SK-N-SH (cell line): ENCODE measurements around the gene TOM1L1. TPM values are rescaled to one million over a fixed set of nuclear protein-coding genes. Genes with fewer than 3 reads are reported as not detected.

Experiments used
- CTCF ChIA-PET: fragments of 300-600, 350-600 bp; formaldehyde crosslinking; extraction: SDS; loops from one replicate; lab custom pipeline; 2021; lab: Yijun Ruan, JAX
- POLR2A ChIA-PET: fragments of 350-600 bp; sonication (Branson Sonifier 250); formaldehyde crosslinking; extraction: SDS; loops from one replicate; lab custom pipeline; 2020; ENCODE audit warnings: antibody characterized with exemption, inconsistent platforms; lab: Yijun Ruan, JAX
- DNase-seq: peaks from one replicate; pipeline ENCODE4 v3.0.0; 2012
- H2AFZ ChIP-seq: fragments of 200-600 bp; sonication (generic); 2 replicates; pipeline ENCODE4 v1.8.1; 2016; ENCODE audit warnings: antibody characterized with exemption, mild to moderate bottlenecking, low read depth
- H3F3A ChIP-seq: fragments of 200-600 bp; sonication (generic); replicated peaks from 2 replicates; pipeline ENCODE3; 2016; ENCODE audit warnings: antibody characterized with exemption, mild to moderate bottlenecking; ENCODE audit not compliant: insufficient read depth
- H3K27ac ChIP-seq, 2 experiments: fragments of 200-500 bp in 1 of 2; fragments of 200-600 bp in 1 of 2; sonication (Bioruptor generic) in 1 of 2; sonication (generic), shearing (Covaris generic) in 1 of 2; 2 replicates each; pipeline versions ENCODE4 v1.5.1 to v1.6.1; 2014 to 2016; ENCODE audit warnings: low read depth in 2 of 2, inconsistent platforms in 1 of 2, low read length in 1 of 2, mild to moderate bottlenecking in 1 of 2, mixed read lengths in 1 of 2
- H3K27me3 ChIP-seq: fragments of 200-600 bp; sonication (generic), shearing (Covaris generic); 2 replicates; pipeline ENCODE4 v1.6.1; 2016; ENCODE audit warnings: mixed run types; ENCODE audit not compliant: insufficient read depth
- H3K36me3 ChIP-seq, 2 experiments: fragments of 200-500 bp in 1 of 2; fragments of 200-600 bp in 1 of 2; sonication (Bioruptor generic) in 1 of 2; sonication (generic) in 1 of 2; replicated peaks in 1 of 2; 2 replicates each; pipeline versions ENCODE3 to v1.5.1; 2014 to 2016; ENCODE audit warnings: low read length in 1 of 2, mild to moderate bottlenecking in 1 of 2; ENCODE audit not compliant: insufficient read depth in 2 of 2, control insufficient read depth in 1 of 2
- H3K4me1 ChIP-seq, 2 experiments: fragments of 200-500 bp in 1 of 2; fragments of 200-600 bp in 1 of 2; sonication (Bioruptor generic) in 1 of 2; sonication (generic), shearing (Covaris generic) in 1 of 2; 2 replicates each; pipeline versions ENCODE4 v1.5.1 to v1.6.1; 2014 to 2016; ENCODE audit warnings: low read depth in 1 of 2, low read length in 1 of 2, mixed run types in 1 of 2; ENCODE audit not compliant: insufficient read depth in 2 of 2, control insufficient read depth in 1 of 2
- H3K4me2 ChIP-seq: fragments of 200-600 bp; sonication (generic), shearing (Covaris generic); 2 replicates; pipeline ENCODE4 v1.6.1; 2017; ENCODE audit warnings: mixed run types
- H3K4me3 ChIP-seq, 2 experiments: fragments of 200-500 bp in 1 of 2; fragments of 200-600 bp in 1 of 2; sonication (Bioruptor generic) in 1 of 2; sonication (generic), shearing (Covaris generic) in 1 of 2; 2 replicates each; pipeline versions ENCODE4 v1.5.1 to v1.8.1; 2014 to 2016; ENCODE audit warnings: low read depth in 2 of 2, inconsistent platforms in 1 of 2, low read length in 1 of 2, mild to moderate bottlenecking in 1 of 2, mixed read lengths in 1 of 2, moderate library complexity in 1 of 2
- H3K79me2 ChIP-seq: fragments of 200-600 bp; sonication (generic); 2 replicates; pipeline ENCODE4 v1.8.1; 2017; ENCODE audit warnings: mild to moderate bottlenecking; ENCODE audit not compliant: insufficient read depth
- H3K9ac ChIP-seq: fragments of 200-600 bp; sonication (generic); 2 replicates; pipeline ENCODE4 v1.6.1; 2017; ENCODE audit warnings: mixed run types
- H3K9me2 ChIP-seq: fragments of 200-600 bp; sonication (generic); 2 replicates; pipeline ENCODE4 v1.6.1; 2017; ENCODE audit warnings: mixed run types
- H3K9me3 ChIP-seq: fragments of 200-600 bp; sonication (generic); 2 replicates; pipeline ENCODE4 v1.6.1; 2017; ENCODE audit warnings: mixed run types, mild to moderate bottlenecking, moderate library complexity
- H4K20me1 ChIP-seq: fragments of 200-600 bp; sonication (generic); 2 replicates; pipeline ENCODE4 v1.6.1; 2017; ENCODE audit warnings: mild to moderate bottlenecking, mixed run types; ENCODE audit not compliant: insufficient read depth
- ELF1 ChIP-seq: IDR thresholded peaks from 2 replicates; pipeline ENCODE4 v1.4.0; 2012
- FOSL2 ChIP-seq: IDR thresholded peaks from 2 replicates; pipeline ENCODE4 v1.4.0; 2012; ENCODE audit warnings: low read depth, mild to moderate bottlenecking, moderate library complexity, borderline replicate concordance
- FOXJ3 ChIP-seq: sonication (generic); formaldehyde crosslinking; IDR thresholded peaks from 2 replicates; pipeline ENCODE4 v1.5.1; 2020; ENCODE audit warnings: mild to moderate bottlenecking, missing genetic modification reagents
- GATA2 ChIP-seq: sonication (generic); formaldehyde crosslinking; IDR thresholded peaks from 2 replicates; pipeline ENCODE4 v1.5.0; 2020; ENCODE audit warnings: mild to moderate bottlenecking, missing genetic modification reagents
- JUND ChIP-seq: IDR thresholded peaks from 2 replicates; pipeline ENCODE4 v1.4.0; 2012
- MEF2A ChIP-seq: IDR thresholded peaks from 2 replicates; pipeline ENCODE4 v1.4.0; 2012; ENCODE audit warnings: low read depth, borderline replicate concordance
- POLR2AphosphoS5 ChIP-seq: IDR thresholded peaks from 2 replicates; pipeline ENCODE4 v1.6.1; 2012; ENCODE audit warnings: low read depth, low read length
- RCOR1 ChIP-seq: fragments of 150-350 bp; IDR thresholded peaks from 2 replicates; pipeline ENCODE4 v1.6.1; 2017; ENCODE audit warnings: antibody characterized with exemption, low read length
- RFX5 ChIP-seq: IDR thresholded peaks from 2 replicates; pipeline ENCODE4 v1.6.1; 2012; ENCODE audit warnings: mild to moderate bottlenecking, improper control_type of control experiment, low read length
- RXRA ChIP-seq: IDR thresholded peaks from 2 replicates; pipeline ENCODE4 v1.4.0; 2012; ENCODE audit warnings: low read depth, mild to moderate bottlenecking, borderline replicate concordance
- SIN3A ChIP-seq: IDR thresholded peaks from 2 replicates; pipeline ENCODE4 v1.6.1; 2012; ENCODE audit warnings: low read depth, mild to moderate bottlenecking, low read length, moderate library complexity, borderline replicate concordance
- SMC3 ChIP-seq: IDR thresholded peaks from 2 replicates; pipeline ENCODE4 v1.6.1; 2012; ENCODE audit warnings: low read depth, low read length, improper control_type of control experiment
- TAF1 ChIP-seq: IDR thresholded peaks from 2 replicates; pipeline ENCODE4 v1.6.1; 2012; ENCODE audit warnings: low read depth, mild to moderate bottlenecking, low read length, moderate library complexity, borderline replicate concordance
- YY1 ChIP-seq: IDR thresholded peaks from 2 replicates; pipeline ENCODE4 v1.4.0; 2012; ENCODE audit warnings: low read depth, mild to moderate bottlenecking
- WGBS: methylation state at CpG from one replicate; pipeline ENCODE4 v1.1.6; 2017; ENCODE audit warnings: low lambda C conversion rate; 5-methylcytosine and 5-hydroxymethylcytosine counted together
- polyA plus RNA-seq, 3 experiments: library from polyadenylated mRNA; depleted of rRNA; stranded (reverse); fragments of >200 nt; gene quantifications; 2 replicates each; pipeline ENCODE4 v1.2.3, GENCODE V29; 2012
- TF ChIP-seq, protein P1 (sequence below): IDR thresholded peaks from 2 replicates; pipeline ENCODE4 v1.4.0; 2012; ENCODE audit warnings: low read depth, borderline replicate concordance
- TF ChIP-seq, protein P2 (sequence below): IDR thresholded peaks from 2 replicates; pipeline ENCODE4 v1.4.0; 2012; ENCODE audit warnings: low read depth, borderline replicate concordance
- TF ChIP-seq, protein P3 (sequence below): IDR thresholded peaks from 2 replicates; pipeline ENCODE4 v1.4.0; 2012; ENCODE audit warnings: low read depth

TOM1L1 gene
- polyA plus RNA-seq, 1 of the 3 experiments (the other 2 are of a cell fraction), result 46.5 TPM

DNA sequence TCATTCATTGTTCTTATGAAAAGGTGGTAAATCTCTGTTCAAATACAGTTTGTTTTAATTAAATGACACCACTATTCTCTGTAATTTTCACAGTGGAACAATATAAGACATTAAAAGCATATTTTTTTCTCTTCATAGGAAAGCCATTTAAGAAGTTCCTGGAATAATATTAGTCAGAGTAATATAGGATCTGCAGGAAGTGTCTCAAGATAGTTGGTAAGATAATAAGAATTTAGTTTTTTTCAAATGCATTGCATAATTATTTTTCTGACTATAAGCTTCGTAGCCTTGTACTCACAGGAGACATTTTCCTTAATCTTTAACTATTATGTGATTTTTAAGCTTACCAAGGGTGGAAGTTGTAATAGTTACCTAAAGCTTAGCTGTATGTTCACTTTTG, 84.8 kb downstream of the TOM1L1 start (continued):
- TF ChIP-seq, protein P1, sequence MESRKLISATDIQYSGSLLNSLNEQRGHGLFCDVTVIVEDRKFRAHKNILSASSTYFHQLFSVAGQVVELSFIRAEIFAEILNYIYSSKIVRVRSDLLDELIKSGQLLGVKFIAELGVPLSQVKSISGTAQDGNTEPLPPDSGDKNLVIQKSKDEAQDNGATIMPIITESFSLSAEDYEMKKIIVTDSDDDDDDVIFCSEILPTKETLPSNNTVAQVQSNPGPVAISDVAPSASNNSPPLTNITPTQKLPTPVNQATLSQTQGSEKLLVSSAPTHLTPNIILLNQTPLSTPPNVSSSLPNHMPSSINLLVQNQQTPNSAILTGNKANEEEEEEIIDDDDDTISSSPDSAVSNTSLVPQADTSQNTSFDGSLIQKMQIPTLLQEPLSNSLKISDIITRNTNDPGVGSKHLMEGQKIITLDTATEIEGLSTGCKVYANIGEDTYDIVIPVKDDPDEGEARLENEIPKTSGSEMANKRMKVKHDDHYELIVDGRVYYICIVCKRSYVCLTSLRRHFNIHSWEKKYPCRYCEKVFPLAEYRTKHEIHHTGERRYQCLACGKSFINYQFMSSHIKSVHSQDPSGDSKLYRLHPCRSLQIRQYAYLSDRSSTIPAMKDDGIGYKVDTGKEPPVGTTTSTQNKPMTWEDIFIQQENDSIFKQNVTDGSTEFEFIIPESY, result no peak
- no peak for TF ChIP-seq SIN3A
- no peak for TF ChIP-seq RCOR1
- no peak for TF ChIP-seq POLR2AphosphoS5
- TF ChIP-seq RFX5, result no peak
- TF ChIP-seq, protein P2, sequence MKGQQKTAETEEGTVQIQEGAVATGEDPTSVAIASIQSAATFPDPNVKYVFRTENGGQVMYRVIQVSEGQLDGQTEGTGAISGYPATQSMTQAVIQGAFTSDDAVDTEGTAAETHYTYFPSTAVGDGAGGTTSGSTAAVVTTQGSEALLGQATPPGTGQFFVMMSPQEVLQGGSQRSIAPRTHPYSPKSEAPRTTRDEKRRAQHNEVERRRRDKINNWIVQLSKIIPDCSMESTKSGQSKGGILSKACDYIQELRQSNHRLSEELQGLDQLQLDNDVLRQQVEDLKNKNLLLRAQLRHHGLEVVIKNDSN, result no peak

DNA sequence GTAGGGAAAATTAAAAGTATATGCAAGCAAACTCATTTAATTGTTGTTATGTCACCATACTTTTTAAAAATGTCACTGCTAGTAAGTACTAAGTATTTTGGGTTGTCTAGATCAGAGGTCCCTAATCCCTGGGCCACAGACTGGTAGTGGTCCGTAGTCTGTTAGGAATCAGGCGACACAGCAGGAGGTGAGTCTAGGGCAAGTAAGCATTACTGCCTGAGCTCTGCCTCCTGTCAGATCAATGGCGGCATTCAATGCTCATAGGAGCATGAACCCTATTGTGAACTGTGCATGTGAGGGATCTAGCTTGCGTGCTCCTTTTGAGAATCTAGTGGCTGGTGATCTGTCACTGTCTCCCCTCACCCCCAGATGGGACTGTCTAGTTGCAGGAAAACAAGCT, 89.5 kb downstream of the TOM1L1 start:
- no peak overlapping the region for H3K4me2 ChIP-seq
- TF ChIP-seq POLR2AphosphoS5 (no peak), TAF1 (no peak), RFX5 (no peak), FOXJ3 (CRISPR knock-in tag) (no peak), ELF1 (no peak), GATA2 (no peak), FOSL2 (no peak), YY1 (no peak), RXRA (no peak), JUND (no peak), MEF2A (no peak), SMC3 (no peak), RCOR1 (no peak)
- TF ChIP-seq, protein P3, sequence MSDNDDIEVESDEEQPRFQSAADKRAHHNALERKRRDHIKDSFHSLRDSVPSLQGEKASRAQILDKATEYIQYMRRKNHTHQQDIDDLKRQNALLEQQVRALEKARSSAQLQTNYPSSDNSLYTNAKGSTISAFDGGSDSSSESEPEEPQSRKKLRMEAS, result no peak
- TF ChIP-seq, protein P1, result no peak
- H3K36me3 ChIP-seq, result peaks cover 0 to 24% of the 10 kb centered on the region in 2 experiments
- no peak overlapping the region for H3K4me3 ChIP-seq
- H3K27ac ChIP-seq, result no peak overlapping the region
- H3K4me1 ChIP-seq, result peaks cover 0 to 7% of the 10 kb centered on the region in 2 experiments; a peak in 3 of 4 replicates
- ChIA-PET CTCF (interaction anchor here (0.6 to 6.1 kb wide), 8 partner anchors 10 to 537 kb away, joined by 3 to 90 read pairs (median 4); no protein-coding TSS in a partner anchor), POLR2A (no interaction called here)
- no peaks in the 10 kb centered on the region; the same call in 1 of the 2 replicates for H3K79me2 ChIP-seq
- no peaks in the 10 kb centered on the region for H3K9me3 ChIP-seq
- no peak for DNase-seq
- H3K27me3 ChIP-seq, result no peaks in the 10 kb centered on the region
- over 99% methylated on average over 4 of the region's 4 CpGs for WGBS
- no peak overlapping the region for H3K9ac ChIP-seq
- H3K9me2 ChIP-seq, result no peaks in the 10 kb centered on the region
- peaks cover 4% of the 10 kb centered on the region for H3F3A ChIP-seq
- H2AFZ ChIP-seq, result no peak overlapping the region
- H4K20me1 ChIP-seq, result no peaks in the 10 kb centered on the region
